ENCODE measurements around the gene HNRNPLL. TPM values are rescaled to one million over a fixed set of nuclear protein-coding genes. Genes with fewer than 3 reads are reported as not detected.

HNRNPLL gene
- polyA plus RNA-seq, 1 experiment, result 78.5 TPM

DNA sequence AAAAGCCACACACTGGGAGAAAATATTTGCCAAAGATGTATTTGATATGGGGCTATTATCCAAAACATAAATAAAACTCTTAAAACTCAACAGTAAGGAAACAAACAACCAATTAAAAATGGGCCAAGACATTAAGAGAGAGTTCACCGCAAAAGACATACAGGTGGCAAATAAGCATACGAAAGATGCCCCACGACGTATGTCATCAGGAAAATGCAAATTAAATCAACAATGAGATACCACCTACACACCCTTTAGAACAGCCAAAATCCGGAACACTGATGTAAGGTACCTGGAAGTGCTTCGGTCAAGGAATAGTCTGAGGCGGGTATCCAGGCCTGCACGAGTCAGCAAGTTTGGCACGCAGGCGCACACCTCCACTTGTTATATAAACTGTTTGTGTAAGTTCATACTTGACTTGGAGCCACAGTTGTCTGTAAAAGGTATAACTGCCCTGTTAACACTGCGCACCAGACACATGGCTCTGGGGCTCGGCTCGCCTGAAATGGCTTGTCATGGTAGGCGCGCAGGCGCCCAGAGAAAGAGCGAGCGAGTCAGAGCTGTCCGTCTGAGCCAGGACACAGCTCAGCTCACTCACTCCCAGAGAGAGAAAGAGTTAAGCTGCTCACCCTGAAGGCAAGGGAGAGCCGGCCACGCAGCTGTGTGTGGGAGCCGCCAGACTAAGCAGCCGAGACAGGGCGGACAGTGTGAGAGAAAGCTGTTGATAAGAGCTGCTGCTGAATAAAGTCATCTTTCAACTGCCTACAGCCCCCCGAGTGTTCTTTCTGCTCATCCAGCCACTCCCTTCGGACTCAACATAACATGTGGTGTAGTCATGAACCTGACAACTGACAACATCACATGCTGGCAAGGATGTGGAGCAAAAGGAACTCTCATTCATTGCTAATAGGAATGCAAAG lies 87.3 kb downstream of the HNRNPLL start:
- Histone ChIP-seq H3K4me3 (ENCODE audit: low read depth, low read length) (peak overlapping the region; percentile 44), H3K27ac (ENCODE audit: low read depth, low read length) (peak overlapping the region; percentile 88), H3K27me3 (ENCODE audit: control insufficient read depth, insufficient read depth, low read length) (peaks cover 6% of the 10 kb centered on the region), H3K9me3 (ENCODE audit: control insufficient read depth, insufficient read depth, low read length) (no peaks in the 10 kb centered on the region)
- CTCF ChIA-PET, result interaction anchor here (1.0 kb wide), 2 partner anchors 140 to 153 kb away, joined by 3 to 4 read pairs; no protein-coding TSS in a partner anchor
- no peak for DNase-seq (ENCODE audit: low read depth, low spot score)
- POLR2A ChIA-PET, result interaction anchor here (0.5 to 1.4 kb wide), 4 partner anchors 13 to 439 kb away, joined by 3 to 6 read pairs (median 3); partner anchors contain the start of gene SRSF7
- TF ChIP-seq, protein P1, sequence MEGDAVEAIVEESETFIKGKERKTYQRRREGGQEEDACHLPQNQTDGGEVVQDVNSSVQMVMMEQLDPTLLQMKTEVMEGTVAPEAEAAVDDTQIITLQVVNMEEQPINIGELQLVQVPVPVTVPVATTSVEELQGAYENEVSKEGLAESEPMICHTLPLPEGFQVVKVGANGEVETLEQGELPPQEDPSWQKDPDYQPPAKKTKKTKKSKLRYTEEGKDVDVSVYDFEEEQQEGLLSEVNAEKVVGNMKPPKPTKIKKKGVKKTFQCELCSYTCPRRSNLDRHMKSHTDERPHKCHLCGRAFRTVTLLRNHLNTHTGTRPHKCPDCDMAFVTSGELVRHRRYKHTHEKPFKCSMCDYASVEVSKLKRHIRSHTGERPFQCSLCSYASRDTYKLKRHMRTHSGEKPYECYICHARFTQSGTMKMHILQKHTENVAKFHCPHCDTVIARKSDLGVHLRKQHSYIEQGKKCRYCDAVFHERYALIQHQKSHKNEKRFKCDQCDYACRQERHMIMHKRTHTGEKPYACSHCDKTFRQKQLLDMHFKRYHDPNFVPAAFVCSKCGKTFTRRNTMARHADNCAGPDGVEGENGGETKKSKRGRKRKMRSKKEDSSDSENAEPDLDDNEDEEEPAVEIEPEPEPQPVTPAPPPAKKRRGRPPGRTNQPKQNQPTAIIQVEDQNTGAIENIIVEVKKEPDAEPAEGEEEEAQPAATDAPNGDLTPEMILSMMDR (IDR thresholded peaks at IDR 0.05; ENCODE audit: low read depth, low read length), result no peak

DNA sequence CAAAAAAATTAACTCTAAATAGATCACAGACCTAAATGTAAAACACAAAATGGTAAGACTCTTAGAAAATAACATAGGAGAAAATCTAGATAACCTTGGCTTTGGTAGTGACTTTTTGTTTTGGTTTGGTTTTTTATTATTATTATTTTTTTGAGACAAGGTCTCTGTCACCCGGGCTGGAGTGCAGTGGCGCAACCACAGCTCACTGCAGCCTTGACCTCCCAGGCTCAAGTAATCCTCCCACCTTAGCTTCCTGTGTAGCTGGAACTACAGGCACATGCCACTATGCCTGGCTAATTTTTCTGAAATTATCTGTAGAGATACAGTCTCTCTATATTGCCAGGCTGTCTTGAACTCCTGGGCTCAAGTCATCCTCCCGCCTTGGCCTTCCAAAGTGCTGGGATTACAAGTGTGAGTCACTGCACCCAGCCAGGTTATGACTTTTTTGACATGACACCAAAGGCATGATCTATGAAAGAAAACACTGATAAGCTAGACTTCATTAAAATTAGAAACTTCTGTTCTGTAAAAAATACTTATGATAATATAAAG lies 88.0 kb downstream of the HNRNPLL start:
- ChIA-PET POLR2A (no interaction called here), CTCF (interaction anchor here (1.0 kb wide), 1 partner anchor 152 kb away, joined by 4 read pairs; no protein-coding TSS in a partner anchor)
- no peaks in the 10 kb centered on the region for H3K9me3 ChIP-seq (ENCODE audit: control insufficient read depth, insufficient read depth, low read length)
- H3K27me3 ChIP-seq (ENCODE audit: control insufficient read depth, insufficient read depth, low read length), result no peaks in the 10 kb centered on the region
- TF ChIP-seq, protein P1 (IDR thresholded peaks at IDR 0.05; ENCODE audit: low read depth, low read length), result no peak
- no peak overlapping the region for H3K27ac ChIP-seq (ENCODE audit: low read depth, low read length)
- no peak overlapping the region for H3K4me3 ChIP-seq (ENCODE audit: low read depth, low read length)
- DNase-seq (ENCODE audit: low read depth, low spot score), result no peak

DNA sequence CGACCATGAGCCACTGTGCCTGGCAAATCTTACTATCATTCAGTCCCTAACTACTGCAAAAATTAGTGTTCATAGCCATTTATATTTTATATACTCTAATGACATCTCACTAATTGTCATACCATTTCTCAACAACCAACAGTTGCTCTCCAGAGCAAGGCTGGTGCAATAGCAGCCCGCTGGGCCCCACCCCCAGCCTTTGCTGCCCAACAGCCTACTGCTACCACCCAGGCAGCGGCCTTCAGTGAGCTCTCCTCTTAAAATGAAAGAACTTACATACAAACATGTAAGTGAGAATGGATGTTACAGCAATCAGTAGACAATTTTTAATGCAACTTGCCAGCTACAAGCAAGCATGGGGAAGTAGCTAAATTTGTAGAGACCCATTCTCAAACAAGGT lies 90.5 kb downstream of the HNRNPLL start:
- TF ChIP-seq, protein P1 (IDR thresholded peaks at IDR 0.05; ENCODE audit: low read depth, low read length), result no peak
- POLR2A ChIA-PET, result no interaction called here
- no peak for DNase-seq (ENCODE audit: low read depth, low spot score)
- Histone ChIP-seq H3K4me3 (ENCODE audit: low read depth, low read length) (no peak overlapping the region), H3K27ac (ENCODE audit: low read depth, low read length) (no peak overlapping the region), H3K9me3 (ENCODE audit: control insufficient read depth, insufficient read depth, low read length) (no peaks in the 10 kb centered on the region), H3K27me3 (ENCODE audit: control insufficient read depth, insufficient read depth, low read length) (no peaks in the 10 kb centered on the region)
- CTCF ChIA-PET, result interaction anchor here (0.5 to 1.3 kb wide), 4 partner anchors 12 to 413 kb away, joined by 3 to 4 read pairs (median 3); no protein-coding TSS in a partner anchor

Other genes with a start within 250 kb of the HNRNPLL start
- gene ATL2, start 225.7 kb downstream of the HNRNPLL start, polyA plus RNA-seq (2011; rRNA removed), result 12.9 and 16.1 TPM in 2 replicates
- gene GALM, start 63.2 kb upstream of the HNRNPLL start, polyA plus RNA-seq (2011; rRNA removed), result 15.5 and 19.0 TPM in 2 replicates
- gene SRSF7, start 148.4 kb upstream of the HNRNPLL start, polyA plus RNA-seq (2011; rRNA removed), result 195 and 238 TPM in 2 replicates
- gene GEMIN6, start 175.3 kb upstream of the HNRNPLL start, polyA plus RNA-seq (2011; rRNA removed), result 12.6 and 16.3 TPM in 2 replicates

Data from AG04450 (cell line).